B cell (primary cell): ENCODE data around the gene ITGB2.

Experiments used
- CTCF ChIP-seq: fragments of 200-600 bp; IDR thresholded peaks from one replicate; pipeline ENCODE4 v1.8.0; 2022; ENCODE audit warnings: antibody characterized with exemption, mild to moderate bottlenecking
- EZH2 ChIP-seq: IDR thresholded peaks from 2 replicates; pipeline ENCODE4 v1.6.1; 2012; ENCODE audit warnings: borderline replicate concordance, low read depth, mild to moderate bottlenecking, moderate library complexity, low read length; ENCODE audit not compliant: insufficient read depth, poor library complexity, severe bottlenecking

GRCh38 chr21:44903689-44904088 lies 17.0 kb downstream of the ITGB2 start:
- TF ChIP-seq CTCF (no peak), EZH2 (no peak)
